Raji (cell line): ENCODE data around the gene SRP19.

Source experiments
- POLR2A ChIP-seq: IDR thresholded peaks from 2 replicates; pipeline ENCODE4 v1.6.1; 2011; ENCODE audit warnings: low read depth, low read length, control low read depth; ENCODE audit not compliant: insufficient read depth

Gene SRP19

GRCh38 chr5:112860929-112861637 is at the start of gene SRP19:
TSS of gene SRP19 (plus strand) at chr5:112861287. CDS start at chr5:112861377, 90 bp downstream.
- TF ChIP-seq POLR2A, result peak; percentile 81

- no peak for TF ChIP-seq POLR2A
Measured at GRCh38 chr5:112812549-112812948, 48.5 kb upstream of the SRP19 start.

- no peak for TF ChIP-seq POLR2A
Measured at GRCh38 chr5:112820246-112820645, 40.8 kb upstream of the SRP19 start.

- no peak for TF ChIP-seq POLR2A
Measured at GRCh38 chr5:112822456-112822855, 38.6 kb upstream of the SRP19 start.

- TF ChIP-seq POLR2A, result no peak
Measured at GRCh38 chr5:112823181-112823580, 37.9 kb upstream of the SRP19 start.

GRCh38 chr5:112823656-112824055 is 37.4 kb upstream of the SRP19 start:
- no peak for TF ChIP-seq POLR2A

- no peak for TF ChIP-seq POLR2A
Measured at GRCh38 chr5:112824197-112824596, 36.9 kb upstream of the SRP19 start.

- TF ChIP-seq POLR2A, result no peak
Measured at GRCh38 chr5:112830378-112830777, 30.7 kb upstream of the SRP19 start.

GRCh38 chr5:112833971-112834370 is 27.1 kb upstream of the SRP19 start:
- no peak for TF ChIP-seq POLR2A

GRCh38 chr5:112844489-112844888 is 16.6 kb upstream of the SRP19 start:
- no peak for TF ChIP-seq POLR2A

GRCh38 chr5:112846556-112846955 is 14.5 kb upstream of the SRP19 start:
- TF ChIP-seq POLR2A, result no peak

GRCh38 chr5:112847306-112847705 is 13.8 kb upstream of the SRP19 start:
- TF ChIP-seq POLR2A, result no peak

- no peak for TF ChIP-seq POLR2A
Measured at GRCh38 chr5:112848116-112848811, 12.8 kb upstream of the SRP19 start.

GRCh38 chr5:112849912-112850311 is 11.2 kb upstream of the SRP19 start:
- TF ChIP-seq POLR2A, result no peak

- TF ChIP-seq POLR2A, result no peak
Measured at GRCh38 chr5:112854651-112855050, 6.4 kb upstream of the SRP19 start.

GRCh38 chr5:112857866-112858265 is 3.2 kb upstream of the SRP19 start:
- no peak for TF ChIP-seq POLR2A

- no peak for TF ChIP-seq POLR2A
Measured at GRCh38 chr5:112861638-112861985, 525 bp downstream of the SRP19 start.
